H1 (cell line): Measurements from ENCODE around the gene STX8. TPM values are rescaled to one million over a fixed set of nuclear protein-coding genes. Genes with fewer than 3 reads are reported as not detected.

ENCODE experiments used
- CTCF ChIA-PET: fragments of 300-600 bp; sonication (Branson Sonifier 250); formaldehyde crosslinking; loops from one replicate; lab custom pipeline; 2021; ENCODE audit not compliant: partially characterized antibody; lab: Charles Lee
- POLR2A ChIA-PET: fragments of 300-600 bp; sonication (Branson Sonifier 250); formaldehyde crosslinking; loops from one replicate; lab custom pipeline; 2021; ENCODE audit warnings: inconsistent platforms; ENCODE audit not compliant: partially characterized antibody; lab: Charles Lee
- DNase-seq, 2 experiments: peaks; one replicate each; pipeline versions ENCODE4 v3.0.0 to v3.0.0-alpha.2; 2010 to 2022; ENCODE audit warnings: low spot score in 2 of 2, low read depth in 1 of 2, mixed read lengths in 1 of 2
- FAIRE-seq: peaks from 2 replicates; lab custom pipeline; 2011; peaks lifted over from hg19 to GRCh38; lab: Jason Lieb, UNC
- H2AFZ ChIP-seq: 2 replicates; pipeline ENCODE4 v1.8.1; 2012; ENCODE audit warnings: low read length, inconsistent platforms
- H2AK5ac ChIP-seq: 2 replicates; pipeline ENCODE4 v1.6.1; 2013; ENCODE audit warnings: low read depth, low read length
- H2BK120ac ChIP-seq: replicated peaks from 2 replicates; pipeline ENCODE3; 2013; ENCODE audit warnings: low read depth, low read length, inconsistent platforms
- H2BK12ac ChIP-seq: 2 replicates; pipeline ENCODE4 v1.6.1; 2013; ENCODE audit warnings: low read depth, low read length
- H2BK15ac ChIP-seq: 2 replicates; pipeline ENCODE4 v1.6.1; 2013; ENCODE audit warnings: low read length
- H2BK20ac ChIP-seq: 2 replicates; pipeline ENCODE4 v1.6.1; 2013; ENCODE audit warnings: low read length
- H2BK5ac ChIP-seq: 2 replicates; pipeline ENCODE4 v1.6.1; 2013; ENCODE audit warnings: low read depth, low read length
- H3K14ac ChIP-seq: 2 replicates; pipeline ENCODE4 v1.6.1; 2013; ENCODE audit warnings: inconsistent platforms; ENCODE audit not compliant: insufficient read length
- H3K18ac ChIP-seq: 2 replicates; pipeline ENCODE4 v1.6.1; 2013; ENCODE audit warnings: low read length; ENCODE audit errors: extremely low read depth
- H3K23ac ChIP-seq: 2 replicates; pipeline ENCODE4 v1.6.1; 2013; ENCODE audit warnings: inconsistent platforms; ENCODE audit not compliant: insufficient read length
- H3K23me2 ChIP-seq: 2 replicates; pipeline ENCODE4 v1.6.1; 2013; ENCODE audit warnings: low read depth, low read length
- H3K27ac ChIP-seq: 2 replicates; pipeline ENCODE4 v1.6.1; 2011; ENCODE audit warnings: low read depth, low read length, inconsistent platforms
- H3K27me3 ChIP-seq, 4 experiments: replicated peaks in 1 of 4; 1 replicate in 1 of 4; 2 replicates in 3 of 4; pipeline versions ENCODE4 v1.6.1 to v1.8.1; 2011 to 2013; ENCODE audit warnings: low read length in 3 of 4, mild to moderate bottlenecking in 3 of 4, inconsistent platforms in 2 of 4, mixed read lengths in 2 of 4, moderate library complexity in 1 of 4; ENCODE audit not compliant: control insufficient read depth in 3 of 4, insufficient read depth in 3 of 4; ENCODE audit errors: extremely low read depth in 1 of 4
- H3K36me3 ChIP-seq, 4 experiments: 2 replicates each; pipeline versions ENCODE4 v1.6.1 to v1.8.1; 2011 to 2013; ENCODE audit warnings: mild to moderate bottlenecking in 4 of 4, low read length in 3 of 4, moderate library complexity in 2 of 4, control low read depth in 1 of 4, inconsistent platforms in 1 of 4; ENCODE audit not compliant: insufficient read depth in 4 of 4, control insufficient read depth in 2 of 4
- H3K4ac ChIP-seq: replicated peaks from 2 replicates; pipeline ENCODE3; 2013; ENCODE audit warnings: low read length, low read depth, mixed read lengths, inconsistent platforms; ENCODE audit not compliant: insufficient read length
- H3K4me1 ChIP-seq, 4 experiments: replicated peaks in 1 of 4; 1 replicate in 1 of 4; 2 replicates in 3 of 4; pipeline versions ENCODE4 v1.6.1 to v1.8.1; 2011 to 2013; ENCODE audit warnings: low read length in 3 of 4, inconsistent platforms in 2 of 4, mixed read lengths in 1 of 4; ENCODE audit not compliant: insufficient read depth in 4 of 4, control insufficient read depth in 3 of 4
- H3K4me2 ChIP-seq, 2 experiments: 2 replicates each; pipeline versions ENCODE4 v1.6.1 to v1.8.1; 2011 to 2013; ENCODE audit warnings: low read depth in 2 of 2, low read length in 2 of 2, control low read depth in 1 of 2, inconsistent platforms in 1 of 2, mild to moderate bottlenecking in 1 of 2; ENCODE audit not compliant: insufficient read depth in 1 of 2
- H3K4me3 ChIP-seq, 4 experiments: fragments of 200-600, 300-600 bp in 1 of 4; sonication (generic), shearing (Covaris generic), sonication (Bioruptor Twin) in 1 of 4; 2 replicates each; pipeline versions ENCODE4 v1.5.1 to v1.8.1; 2011 to 2016; ENCODE audit warnings: low read length in 4 of 4, low read depth in 3 of 4, control low read depth in 2 of 4, inconsistent platforms in 2 of 4, mild to moderate bottlenecking in 2 of 4, mixed read lengths in 1 of 4, moderate library complexity in 1 of 4; ENCODE audit not compliant: insufficient read depth in 2 of 4; ENCODE audit errors: extremely low read depth in 1 of 4
- H3K56ac ChIP-seq: replicated peaks from 2 replicates; pipeline ENCODE3; 2013; ENCODE audit warnings: low read depth, mild to moderate bottlenecking, mixed read lengths, low read length, inconsistent platforms; ENCODE audit not compliant: insufficient read length
- H3K79me1 ChIP-seq: 2 replicates; pipeline ENCODE4 v1.6.1; 2013; ENCODE audit warnings: low read depth, low read length, control low read depth
- H3K79me2 ChIP-seq, 2 experiments: 2 replicates each; pipeline versions ENCODE4 v1.6.1 to v1.8.1; 2012 to 2013; ENCODE audit warnings: low read length in 2 of 2, mild to moderate bottlenecking in 2 of 2, inconsistent platforms in 1 of 2; ENCODE audit not compliant: insufficient read depth in 2 of 2, control insufficient read depth in 1 of 2
- H3K9ac ChIP-seq, 4 experiments: replicated peaks in 1 of 4; 1 replicate in 1 of 4; 2 replicates in 3 of 4; pipeline versions ENCODE4 v1.6.1 to v1.8.1; 2011 to 2013; ENCODE audit warnings: low read depth in 3 of 4, low read length in 3 of 4, control low read depth in 2 of 4, mild to moderate bottlenecking in 2 of 4, moderate library complexity in 2 of 4, inconsistent platforms in 1 of 4; ENCODE audit errors: extremely low read depth in 1 of 4
- H3K9me3 ChIP-seq, 2 experiments: 2 replicates each; pipeline versions ENCODE4 v1.6.1 to v1.8.1; 2012 to 2013; ENCODE audit warnings: mild to moderate bottlenecking in 2 of 2, moderate library complexity in 2 of 2, control low read depth in 1 of 2, inconsistent platforms in 1 of 2, low read depth in 1 of 2, low read length in 1 of 2, mixed read lengths in 1 of 2; ENCODE audit not compliant: insufficient read depth in 2 of 2
- H4K20me1 ChIP-seq, 2 experiments: replicated peaks in 1 of 2; 2 replicates each; pipeline versions ENCODE3 to v1.8.1; 2011 to 2013; ENCODE audit warnings: inconsistent platforms in 2 of 2, low read length in 2 of 2, mild to moderate bottlenecking in 1 of 2; ENCODE audit not compliant: insufficient read depth in 2 of 2, control insufficient read depth in 1 of 2
- H4K5ac ChIP-seq: 2 replicates; pipeline ENCODE4 v1.6.1; 2013; ENCODE audit warnings: low read length, low read depth, mixed read lengths, inconsistent platforms; ENCODE audit not compliant: insufficient read length
- H4K8ac ChIP-seq: 2 replicates; pipeline ENCODE4 v1.8.0; 2013; ENCODE audit warnings: mild to moderate bottlenecking, moderate library complexity, low read length, inconsistent platforms; ENCODE audit not compliant: insufficient read depth; ENCODE audit errors: extremely low read depth
- H4K91ac ChIP-seq: replicated peaks from 2 replicates; pipeline ENCODE3; 2013; ENCODE audit warnings: low read length, mixed read lengths, inconsistent platforms; ENCODE audit not compliant: insufficient read length
- HDAC6 ChIP-seq: IDR thresholded peaks from one replicate; pipeline ENCODE4 v1.7.1; 2012; ENCODE audit warnings: low read depth, mild to moderate bottlenecking, inconsistent platforms, low read length, moderate library complexity
- NANOG ChIP-seq: IDR thresholded peaks from 2 replicates; pipeline ENCODE4 v1.6.1; 2011; ENCODE audit warnings: low read length, low read depth, mild to moderate bottlenecking, inconsistent platforms; ENCODE audit not compliant: insufficient read depth, poor library complexity, severe bottlenecking
- USF2 ChIP-seq: IDR thresholded peaks from 2 replicates; pipeline ENCODE4 v1.6.1; 2011; ENCODE audit warnings: low read length, improper control_type of control experiment
- WGBS, 2 experiments: shearing (Covaris generic) in 1 of 2; methylation state at CpG; one replicate each; pipeline versions ENCODE4 v1.1.6 to v1.1.7; 2013 to 2015; ENCODE audit warnings: low lambda C conversion rate in 2 of 2, mixed read lengths in 2 of 2, inconsistent platforms in 1 of 2, low coverage in 1 of 2, missing lambda C conversion rate in 1 of 2; ENCODE audit not compliant: insufficient replicate concordance in 2 of 2, insufficient coverage in 1 of 2, insufficient read length in 1 of 2; ENCODE audit errors: extremely low coverage in 1 of 2, missing lambda C conversion rate in 1 of 2; 5-methylcytosine and 5-hydroxymethylcytosine counted together
- polyA plus RNA-seq, 7 experiments: library from polyadenylated mRNA; depleted of rRNA in 3 of 7; stranded (reverse) in 5 of 7; unstranded in 2 of 7; fragments of >200 nt in 5 of 7; fragments of 200-250 nt in 2 of 7; gene quantifications; 1 replicate in 5 of 7; 2 replicates in 1 of 7; 4 replicates in 1 of 7; pipeline versions ENCODE4 v1.2.1 to v1.2.3, GENCODE V29; 2011 to 2013; ENCODE audit warnings: missing spikeins in 2 of 7, mixed read lengths in 2 of 7
- total RNA-seq: library from RNA; stranded (reverse); fragmentation: NEBNext Ultra II Directional; extraction: Animal tissue kit (Norgen Biotek cat#: 25700); gene quantifications from 2 replicates; pipeline ENCODE4 v1.2.1, GENCODE V29; 2021

STX8 gene
- total and polyA plus RNA-seq, 2 of the 8 experiments (the other 6 are each of a cell fraction or from before 2014, with no cell fraction given) = 22.8 to 42.5 TPM

GRCh38 chr17:9346296-9346926 is 229.2 kb downstream of the STX8 start:
- Histone ChIP-seq H3K79me2 (no peaks in the 10 kb centered on the region), H3K9ac (no peak overlapping the region), H3K4ac (no peak overlapping the region), H3K79me1 (no peaks in the 10 kb centered on the region; the same call in 1 of the 2 replicates), H3K56ac (no peak overlapping the region), H3K27ac (no peak overlapping the region), H4K8ac (no peak overlapping the region), H4K20me1 (peaks cover 0 to 4% of the 10 kb centered on the region in 2 experiments), H4K91ac (no peak overlapping the region), H2BK15ac (no peak overlapping the region), H3K4me3 (no peak overlapping the region), H3K36me3 (no peaks in the 10 kb centered on the region), H2AFZ (no peak overlapping the region), H3K9me3 (no peaks in the 10 kb centered on the region), H2AK5ac (no peak overlapping the region), H3K18ac (no peak overlapping the region), H3K23ac (no peak overlapping the region), H3K23me2 (no peaks in the 10 kb centered on the region), H3K14ac (no peak overlapping the region), H2BK120ac (no peak overlapping the region), H2BK5ac (no peak overlapping the region), H2BK12ac (no peak overlapping the region), H4K5ac (no peak overlapping the region), H3K4me1 (peaks cover 0 to 3% (median 0%) of the 10 kb centered on the region in 4 experiments; a peak in 3 of 7 replicates), H2BK20ac (no peak overlapping the region), H3K4me2 (no peak overlapping the region), H3K27me3 (no peaks in the 10 kb centered on the region)
- POLR2A ChIA-PET = interaction anchor here (1.3 kb wide), 1 partner anchor 14 kb away, joined by 3 read pairs; no protein-coding TSS in a partner anchor
- 90% methylated on average over 5 of the region's 5 CpGs; no CpG with 5 or more reads in 1 of the 2 experiments for WGBS, 2 experiments
- CTCF ChIA-PET = interaction anchor here (1.1 kb wide), 1 partner anchor 68 kb away, joined by 3 read pairs; no protein-coding TSS in a partner anchor
- no peak for DNase-seq
- FAIRE-seq = no peak
- TF ChIP-seq HDAC6 (no peak), NANOG (no peak), USF2 (no peak)
